H1 (cell line): ENCODE measurements around the gene REM2. TPM values are rescaled to one million over a fixed set of nuclear protein-coding genes. Genes with fewer than 3 reads are reported as not detected.

Experiments
- CTCF ChIA-PET: fragments of 300-600 bp; sonication (Branson Sonifier 250); formaldehyde crosslinking; loops from one replicate; lab custom pipeline; 2021; ENCODE audit not compliant: partially characterized antibody; lab: Charles Lee
- POLR2A ChIA-PET: fragments of 300-600 bp; sonication (Branson Sonifier 250); formaldehyde crosslinking; loops from one replicate; lab custom pipeline; 2021; ENCODE audit warnings: inconsistent platforms; ENCODE audit not compliant: partially characterized antibody; lab: Charles Lee
- DNase-seq, 2 experiments: peaks; one replicate each; pipeline versions ENCODE4 v3.0.0 to v3.0.0-alpha.2; 2010 to 2022; ENCODE audit warnings: low spot score in 2 of 2, low read depth in 1 of 2, mixed read lengths in 1 of 2
- FAIRE-seq: peaks from 2 replicates; lab custom pipeline; 2011; peaks lifted over from hg19 to GRCh38; lab: Jason Lieb, UNC
- H2AFZ ChIP-seq: 2 replicates; pipeline ENCODE4 v1.8.1; 2012; ENCODE audit warnings: low read length, inconsistent platforms
- H2AK5ac ChIP-seq: 2 replicates; pipeline ENCODE4 v1.6.1; 2013; ENCODE audit warnings: low read depth, low read length
- H2BK120ac ChIP-seq: replicated peaks from 2 replicates; pipeline ENCODE3; 2013; ENCODE audit warnings: low read depth, low read length, inconsistent platforms
- H2BK12ac ChIP-seq: 2 replicates; pipeline ENCODE4 v1.6.1; 2013; ENCODE audit warnings: low read depth, low read length
- H2BK15ac ChIP-seq: 2 replicates; pipeline ENCODE4 v1.6.1; 2013; ENCODE audit warnings: low read length
- H2BK20ac ChIP-seq: 2 replicates; pipeline ENCODE4 v1.6.1; 2013; ENCODE audit warnings: low read length
- H2BK5ac ChIP-seq: 2 replicates; pipeline ENCODE4 v1.6.1; 2013; ENCODE audit warnings: low read depth, low read length
- H3K14ac ChIP-seq: 2 replicates; pipeline ENCODE4 v1.6.1; 2013; ENCODE audit warnings: inconsistent platforms; ENCODE audit not compliant: insufficient read length
- H3K18ac ChIP-seq: 2 replicates; pipeline ENCODE4 v1.6.1; 2013; ENCODE audit warnings: low read length; ENCODE audit errors: extremely low read depth
- H3K23ac ChIP-seq: 2 replicates; pipeline ENCODE4 v1.6.1; 2013; ENCODE audit warnings: inconsistent platforms; ENCODE audit not compliant: insufficient read length
- H3K23me2 ChIP-seq: 2 replicates; pipeline ENCODE4 v1.6.1; 2013; ENCODE audit warnings: low read depth, low read length
- H3K27ac ChIP-seq: 2 replicates; pipeline ENCODE4 v1.6.1; 2011; ENCODE audit warnings: low read depth, low read length, inconsistent platforms
- H3K27me3 ChIP-seq, 4 experiments: replicated peaks in 1 of 4; 1 replicate in 1 of 4; 2 replicates in 3 of 4; pipeline versions ENCODE4 v1.6.1 to v1.8.1; 2011 to 2013; ENCODE audit warnings: low read length in 3 of 4, mild to moderate bottlenecking in 3 of 4, inconsistent platforms in 2 of 4, mixed read lengths in 2 of 4, moderate library complexity in 1 of 4; ENCODE audit not compliant: control insufficient read depth in 3 of 4, insufficient read depth in 3 of 4; ENCODE audit errors: extremely low read depth in 1 of 4
- H3K36me3 ChIP-seq, 4 experiments: 2 replicates each; pipeline versions ENCODE4 v1.6.1 to v1.8.1; 2011 to 2013; ENCODE audit warnings: mild to moderate bottlenecking in 4 of 4, low read length in 3 of 4, moderate library complexity in 2 of 4, control low read depth in 1 of 4, inconsistent platforms in 1 of 4; ENCODE audit not compliant: insufficient read depth in 4 of 4, control insufficient read depth in 2 of 4
- H3K4ac ChIP-seq: replicated peaks from 2 replicates; pipeline ENCODE3; 2013; ENCODE audit warnings: low read length, low read depth, mixed read lengths, inconsistent platforms; ENCODE audit not compliant: insufficient read length
- H3K4me1 ChIP-seq, 4 experiments: replicated peaks in 1 of 4; 1 replicate in 1 of 4; 2 replicates in 3 of 4; pipeline versions ENCODE4 v1.6.1 to v1.8.1; 2011 to 2013; ENCODE audit warnings: low read length in 3 of 4, inconsistent platforms in 2 of 4, mixed read lengths in 1 of 4; ENCODE audit not compliant: insufficient read depth in 4 of 4, control insufficient read depth in 3 of 4
- H3K4me2 ChIP-seq, 2 experiments: 2 replicates each; pipeline versions ENCODE4 v1.6.1 to v1.8.1; 2011 to 2013; ENCODE audit warnings: low read depth in 2 of 2, low read length in 2 of 2, control low read depth in 1 of 2, inconsistent platforms in 1 of 2, mild to moderate bottlenecking in 1 of 2; ENCODE audit not compliant: insufficient read depth in 1 of 2
- H3K4me3 ChIP-seq, 4 experiments: fragments of 200-600, 300-600 bp in 1 of 4; sonication (generic), shearing (Covaris generic), sonication (Bioruptor Twin) in 1 of 4; 2 replicates each; pipeline versions ENCODE4 v1.5.1 to v1.8.1; 2011 to 2016; ENCODE audit warnings: low read length in 4 of 4, low read depth in 3 of 4, control low read depth in 2 of 4, inconsistent platforms in 2 of 4, mild to moderate bottlenecking in 2 of 4, mixed read lengths in 1 of 4, moderate library complexity in 1 of 4; ENCODE audit not compliant: insufficient read depth in 2 of 4; ENCODE audit errors: extremely low read depth in 1 of 4
- H3K56ac ChIP-seq: replicated peaks from 2 replicates; pipeline ENCODE3; 2013; ENCODE audit warnings: low read depth, mild to moderate bottlenecking, mixed read lengths, low read length, inconsistent platforms; ENCODE audit not compliant: insufficient read length
- H3K79me1 ChIP-seq: 2 replicates; pipeline ENCODE4 v1.6.1; 2013; ENCODE audit warnings: low read depth, low read length, control low read depth
- H3K79me2 ChIP-seq, 2 experiments: 2 replicates each; pipeline versions ENCODE4 v1.6.1 to v1.8.1; 2012 to 2013; ENCODE audit warnings: low read length in 2 of 2, mild to moderate bottlenecking in 2 of 2, inconsistent platforms in 1 of 2; ENCODE audit not compliant: insufficient read depth in 2 of 2, control insufficient read depth in 1 of 2
- H3K9ac ChIP-seq, 4 experiments: replicated peaks in 1 of 4; 1 replicate in 1 of 4; 2 replicates in 3 of 4; pipeline versions ENCODE4 v1.6.1 to v1.8.1; 2011 to 2013; ENCODE audit warnings: low read depth in 3 of 4, low read length in 3 of 4, control low read depth in 2 of 4, mild to moderate bottlenecking in 2 of 4, moderate library complexity in 2 of 4, inconsistent platforms in 1 of 4; ENCODE audit errors: extremely low read depth in 1 of 4
- H3K9me3 ChIP-seq, 2 experiments: 2 replicates each; pipeline versions ENCODE4 v1.6.1 to v1.8.1; 2012 to 2013; ENCODE audit warnings: mild to moderate bottlenecking in 2 of 2, moderate library complexity in 2 of 2, control low read depth in 1 of 2, inconsistent platforms in 1 of 2, low read depth in 1 of 2, low read length in 1 of 2, mixed read lengths in 1 of 2; ENCODE audit not compliant: insufficient read depth in 2 of 2
- H4K20me1 ChIP-seq, 2 experiments: replicated peaks in 1 of 2; 2 replicates each; pipeline versions ENCODE3 to v1.8.1; 2011 to 2013; ENCODE audit warnings: inconsistent platforms in 2 of 2, low read length in 2 of 2, mild to moderate bottlenecking in 1 of 2; ENCODE audit not compliant: insufficient read depth in 2 of 2, control insufficient read depth in 1 of 2
- H4K5ac ChIP-seq: 2 replicates; pipeline ENCODE4 v1.6.1; 2013; ENCODE audit warnings: low read length, low read depth, mixed read lengths, inconsistent platforms; ENCODE audit not compliant: insufficient read length
- H4K8ac ChIP-seq: 2 replicates; pipeline ENCODE4 v1.8.0; 2013; ENCODE audit warnings: mild to moderate bottlenecking, moderate library complexity, low read length, inconsistent platforms; ENCODE audit not compliant: insufficient read depth; ENCODE audit errors: extremely low read depth
- H4K91ac ChIP-seq: replicated peaks from 2 replicates; pipeline ENCODE3; 2013; ENCODE audit warnings: low read length, mixed read lengths, inconsistent platforms; ENCODE audit not compliant: insufficient read length
- BRCA1 ChIP-seq: IDR thresholded peaks from 2 replicates; pipeline ENCODE4 v1.6.1; 2012; ENCODE audit warnings: low read depth, low read length, improper control_type of control experiment
- CBX5 ChIP-seq: fragments of 300-800, 300-1000 bp; sonication (generic); IDR thresholded peaks from 2 replicates; pipeline ENCODE4 v1.7.1; 2016; ENCODE audit warnings: antibody characterized with exemption, low read length, low read depth
- EP300 ChIP-seq, 2 experiments: IDR thresholded peaks; 1 replicate in 1 of 2; 2 replicates in 1 of 2; pipeline ENCODE4 v1.6.1; 2011 to 2012; ENCODE audit warnings: low read depth in 2 of 2, low read length in 2 of 2, mild to moderate bottlenecking in 2 of 2, borderline replicate concordance in 1 of 2, inconsistent platforms in 1 of 2, moderate library complexity in 1 of 2
- JUN ChIP-seq: IDR thresholded peaks from 2 replicates; pipeline ENCODE4 v1.6.1; 2011; ENCODE audit warnings: low read depth, mild to moderate bottlenecking, improper control_type of control experiment, low read length
- KDM5A ChIP-seq: fragments of 200-600 bp; IDR thresholded peaks from 2 replicates; pipeline ENCODE4 v1.7.1; 2012; ENCODE audit warnings: mild to moderate bottlenecking, low read length, inconsistent platforms, mixed read lengths
- NANOG ChIP-seq: IDR thresholded peaks from 2 replicates; pipeline ENCODE4 v1.6.1; 2011; ENCODE audit warnings: low read length, low read depth, mild to moderate bottlenecking, inconsistent platforms; ENCODE audit not compliant: insufficient read depth, poor library complexity, severe bottlenecking
- SIRT6 ChIP-seq: IDR thresholded peaks from one replicate; pipeline ENCODE4 v1.7.1; 2012; ENCODE audit warnings: low read length, inconsistent platforms
- SRF ChIP-seq: IDR thresholded peaks from 2 replicates; pipeline ENCODE4 v1.6.1; 2011; ENCODE audit warnings: mild to moderate bottlenecking, low read depth, low read length, moderate library complexity
- TCF12 ChIP-seq: IDR thresholded peaks from 2 replicates; pipeline ENCODE4 v1.6.1; 2011; ENCODE audit warnings: low read depth, mild to moderate bottlenecking, low read length
- YY1 ChIP-seq: IDR thresholded peaks from 2 replicates; pipeline ENCODE4 v1.6.1; 2011; ENCODE audit warnings: low read depth, mild to moderate bottlenecking, low read length
- WGBS, 2 experiments: shearing (Covaris generic) in 1 of 2; methylation state at CpG; one replicate each; pipeline versions ENCODE4 v1.1.6 to v1.1.7; 2013 to 2015; ENCODE audit warnings: low lambda C conversion rate in 2 of 2, mixed read lengths in 2 of 2, inconsistent platforms in 1 of 2, low coverage in 1 of 2, missing lambda C conversion rate in 1 of 2; ENCODE audit not compliant: insufficient replicate concordance in 2 of 2, insufficient coverage in 1 of 2, insufficient read length in 1 of 2; ENCODE audit errors: extremely low coverage in 1 of 2, missing lambda C conversion rate in 1 of 2; 5-methylcytosine and 5-hydroxymethylcytosine counted together
- polyA plus RNA-seq, 7 experiments: library from polyadenylated mRNA; depleted of rRNA in 3 of 7; stranded (reverse) in 5 of 7; unstranded in 2 of 7; fragments of >200 nt in 5 of 7; fragments of 200-250 nt in 2 of 7; gene quantifications; 1 replicate in 5 of 7; 2 replicates in 1 of 7; 4 replicates in 1 of 7; pipeline versions ENCODE4 v1.2.1 to v1.2.3, GENCODE V29; 2011 to 2013; ENCODE audit warnings: missing spikeins in 2 of 7, mixed read lengths in 2 of 7
- total RNA-seq: library from RNA; stranded (reverse); fragmentation: NEBNext Ultra II Directional; extraction: Animal tissue kit (Norgen Biotek cat#: 25700); gene quantifications from 2 replicates; pipeline ENCODE4 v1.2.1, GENCODE V29; 2021
- TF ChIP-seq, protein P1 (sequence below): IDR thresholded peaks from 2 replicates; pipeline ENCODE4 v1.6.1; 2011; ENCODE audit warnings: low read length, improper control_type of control experiment

REM2 gene
- total and polyA plus RNA-seq, 2 of the 8 experiments (the other 6 are each of a cell fraction or from before 2014, with no cell fraction given), result 1.00 to 1.1 TPM

DNA sequence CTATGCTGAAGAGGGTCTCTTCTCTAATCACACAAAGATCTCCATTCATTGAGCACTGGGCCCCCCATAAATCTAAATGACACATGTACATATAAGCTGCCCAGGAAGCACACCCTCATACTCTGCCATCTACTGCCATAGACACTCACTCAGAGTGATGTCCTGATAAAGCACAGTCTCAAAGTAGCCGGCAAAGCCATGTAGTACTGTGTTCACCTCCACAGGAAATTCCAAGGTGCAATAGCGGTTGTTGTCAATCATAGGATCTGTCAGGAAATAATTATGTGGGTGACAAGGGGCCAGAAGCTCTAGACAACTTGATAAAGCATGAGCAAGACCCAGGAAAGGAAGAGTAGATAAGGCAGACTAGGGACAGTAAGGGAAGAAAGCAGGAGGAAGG lies 39.3 kb downstream of the REM2 start:
- Histone ChIP-seq H3K4me1 (peaks cover 0 to 7% (median 3%) of the 10 kb centered on the region in 4 experiments; a peak in 5 of 7 replicates), H2BK12ac (no peak overlapping the region), H3K27me3 (no peaks in the 10 kb centered on the region; a peak in 1 of 7 replicates), H3K18ac (no peak overlapping the region), H3K9me3 (no peaks in the 10 kb centered on the region), H4K8ac (no peak overlapping the region), H2BK15ac (no peak overlapping the region), H3K27ac (no peak overlapping the region), H3K4ac (no peak overlapping the region), H2BK5ac (no peak overlapping the region), H4K91ac (no peak overlapping the region), H2BK120ac (no peak overlapping the region), H2BK20ac (no peak overlapping the region), H3K4me3 (no peak overlapping the region), H3K23ac (no peak overlapping the region), H3K36me3 (peaks cover 30 to 70% (median 52%) of the 10 kb centered on the region in 4 experiments), H2AFZ (no peak overlapping the region), H3K9ac (no peak overlapping the region), H3K4me2 (no peak overlapping the region), H3K14ac (no peak overlapping the region), H3K23me2 (peaks cover 4% of the 10 kb centered on the region; the same call in 1 of the 2 replicates), H4K5ac (no peak overlapping the region), H3K79me2 (peaks cover 0 to 15% of the 10 kb centered on the region in 2 experiments; a peak in 2 of 4 replicates), H3K56ac (no peak overlapping the region), H4K20me1 (peaks cover 0 to 2% of the 10 kb centered on the region in 2 experiments), H2AK5ac (no peak overlapping the region), H3K79me1 (0 out of 2 replicates have a peak, but pooled peaks cover under 1% of the 10 kb centered on the region)
- ChIA-PET POLR2A (interaction anchor here (1.5 kb wide), 1 partner anchor 147 kb away, joined by 4 read pairs; no protein-coding TSS in a partner anchor), CTCF (interaction anchor here (1.0 kb wide), 1 partner anchor 147 kb away, joined by 3 read pairs; no protein-coding TSS in a partner anchor)
- WGBS, 2 experiments, result 92% methylated on average over 2 of the region's 2 CpGs; no CpG with 5 or more reads in 1 of the 2 experiments
- DNase-seq, result no peak
- FAIRE-seq, result no peak
- TF ChIP-seq, protein P1, sequence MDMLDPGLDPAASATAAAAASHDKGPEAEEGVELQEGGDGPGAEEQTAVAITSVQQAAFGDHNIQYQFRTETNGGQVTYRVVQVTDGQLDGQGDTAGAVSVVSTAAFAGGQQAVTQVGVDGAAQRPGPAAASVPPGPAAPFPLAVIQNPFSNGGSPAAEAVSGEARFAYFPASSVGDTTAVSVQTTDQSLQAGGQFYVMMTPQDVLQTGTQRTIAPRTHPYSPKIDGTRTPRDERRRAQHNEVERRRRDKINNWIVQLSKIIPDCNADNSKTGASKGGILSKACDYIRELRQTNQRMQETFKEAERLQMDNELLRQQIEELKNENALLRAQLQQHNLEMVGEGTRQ, result no peak
- no peak for TF ChIP-seq NANOG
- no peak for TF ChIP-seq TCF12
- TF ChIP-seq CBX5, result no peak
- no peak for TF ChIP-seq JUN
- TF ChIP-seq SIRT6, result no peak
- TF ChIP-seq YY1, result no peak
- TF ChIP-seq EP300 (IDR thresholded peaks at IDR 0.05; ENCODE audit: borderline replicate concordance in 1 of 2, low read depth in 2 of 2, low read length in 2 of 2), result no peak
- no peak for TF ChIP-seq BRCA1
- TF ChIP-seq SRF, result no peak
- TF ChIP-seq KDM5A, result no peak
